ENCODE measurements around the gene RNF13.
"Not testable (repeated sequence)": the region's sequence is repeated elsewhere in the genome, so short reads cannot be mapped to it uniquely, and the experiment has no call there.

The RNF13 gene

GRCh38 chr3:149983053-149983452 is 170.0 kb downstream of the RNF13 start:
- not testable (repeated sequence) for H3K36me3 Mint-ChIP-seq (ENCODE audit: low read depth); H3K9me3 Mint-ChIP-seq; H3K27ac Mint-ChIP-seq; H3K27me3 Mint-ChIP-seq; H3K4me1 Mint-ChIP-seq (ENCODE audit: low read depth); H3K4me3 Mint-ChIP-seq

- Mint-ChIP-seq H3K9me3 (no peaks in the 10 kb centered on the region), H3K4me3 (no peak overlapping the region), H3K27me3 (peaks cover 8% of the 10 kb centered on the region), H3K27ac (no peak overlapping the region), H3K4me1 (ENCODE audit: low read depth) (no peaks in the 10 kb centered on the region), H3K36me3 (ENCODE audit: low read depth) (no peaks in the 10 kb centered on the region)
Measured at GRCh38 chr3:149983628-149984027, 170.6 kb downstream of the RNF13 start.

GRCh38 chr3:149989307-149989706 is 176.3 kb downstream of the RNF13 start:
- Mint-ChIP-seq H3K27ac (no peak overlapping the region), H3K4me3 (no peak overlapping the region), H3K9me3 (peaks cover 5% of the 10 kb centered on the region), H3K4me1 (ENCODE audit: low read depth) (no peaks in the 10 kb centered on the region), H3K27me3 (peaks cover 12% of the 10 kb centered on the region), H3K36me3 (ENCODE audit: low read depth) (no peaks in the 10 kb centered on the region)

- Mint-ChIP-seq H3K4me3 (no peak overlapping the region), H3K9me3 (peaks cover 8% of the 10 kb centered on the region), H3K27me3 (peaks cover 12% of the 10 kb centered on the region), H3K27ac (no peak overlapping the region), H3K4me1 (ENCODE audit: low read depth) (no peaks in the 10 kb centered on the region), H3K36me3 (ENCODE audit: low read depth) (no peaks in the 10 kb centered on the region)
Measured at GRCh38 chr3:149990423-149990948, 177.5 kb downstream of the RNF13 start.

GRCh38 chr3:149992416-149993058 is 179.5 kb downstream of the RNF13 start:
- Mint-ChIP-seq H3K9me3 (peaks cover 13% of the 10 kb centered on the region), H3K27me3 (peaks cover 8% of the 10 kb centered on the region), H3K36me3 (ENCODE audit: low read depth) (no peaks in the 10 kb centered on the region), H3K27ac (no peak overlapping the region), H3K4me1 (ENCODE audit: low read depth) (no peaks in the 10 kb centered on the region), H3K4me3 (no peak overlapping the region)

- no peak overlapping the region for H3K27ac Mint-ChIP-seq
- H3K27me3 Mint-ChIP-seq, result peaks cover 19% of the 10 kb centered on the region
- H3K9me3 Mint-ChIP-seq, result peaks cover 12% of the 10 kb centered on the region
- H3K4me3 Mint-ChIP-seq, result no peak overlapping the region
- no peaks in the 10 kb centered on the region for H3K36me3 Mint-ChIP-seq (ENCODE audit: low read depth)
- H3K4me1 Mint-ChIP-seq (ENCODE audit: low read depth), result no peaks in the 10 kb centered on the region
Measured at GRCh38 chr3:149998946-149999345, 185.9 kb downstream of the RNF13 start.

GRCh38 chr3:149999421-149999820 is 186.4 kb downstream of the RNF13 start:
- Mint-ChIP-seq H3K36me3 (ENCODE audit: low read depth) (no peaks in the 10 kb centered on the region), H3K4me1 (ENCODE audit: low read depth) (no peaks in the 10 kb centered on the region), H3K4me3 (no peak overlapping the region), H3K9me3 (peaks cover 12% of the 10 kb centered on the region), H3K27me3 (peaks cover 19% of the 10 kb centered on the region), H3K27ac (no peak overlapping the region)

GRCh38 chr3:150000641-150001040 is 187.6 kb downstream of the RNF13 start:
- H3K9me3 Mint-ChIP-seq, result peaks cover 7% of the 10 kb centered on the region
- no peak overlapping the region for H3K4me3 Mint-ChIP-seq
- H3K27me3 Mint-ChIP-seq, result peaks cover 19% of the 10 kb centered on the region
- H3K36me3 Mint-ChIP-seq (ENCODE audit: low read depth), result no peaks in the 10 kb centered on the region
- no peaks in the 10 kb centered on the region for H3K4me1 Mint-ChIP-seq (ENCODE audit: low read depth)
- H3K27ac Mint-ChIP-seq, result no peak overlapping the region

- no peak overlapping the region for H3K4me3 Mint-ChIP-seq
- H3K27ac Mint-ChIP-seq, result no peak overlapping the region
- no peaks in the 10 kb centered on the region for H3K36me3 Mint-ChIP-seq (ENCODE audit: low read depth)
- no peaks in the 10 kb centered on the region for H3K4me1 Mint-ChIP-seq (ENCODE audit: low read depth)
- peaks cover 16% of the 10 kb centered on the region for H3K27me3 Mint-ChIP-seq
- H3K9me3 Mint-ChIP-seq, result no peaks in the 10 kb centered on the region
Measured at GRCh38 chr3:150005243-150006112, 192.5 kb downstream of the RNF13 start.

GRCh38 chr3:150006794-150007193 is 193.8 kb downstream of the RNF13 start:
- Mint-ChIP-seq H3K9me3 (no peaks in the 10 kb centered on the region), H3K4me1 (ENCODE audit: low read depth) (no peaks in the 10 kb centered on the region), H3K27me3 (peaks cover 10% of the 10 kb centered on the region), H3K27ac (no peak overlapping the region), H3K4me3 (no peak overlapping the region), H3K36me3 (ENCODE audit: low read depth) (no peaks in the 10 kb centered on the region)

Data from stimulated activated naive CD8-positive, alpha-beta T cell treated with anti-CD3 and anti-CD28 coated beads, Interleukin-15, Interleukin-2, amounts not matched to agents 100 ng/mL and 50 ng/mL, for 24 hours (primary cell).